ENCODE measurements around the gene AGGF1.
"Not testable (repeated sequence)": the region's sequence is repeated elsewhere in the genome, so short reads cannot be mapped to it uniquely, and the experiment has no call there.

AGGF1 gene

GRCh38 chr5:77030097-77031071, at the start of gene AGGF1:
Gene AGGF1 (plus strand): TSS chr5:77030404. CDS start chr5:77030767, 363 bp downstream.
- peak; percentile 90 for DNase-seq (ENCODE audit: low spot score)

GRCh38 chr5:76980518-76981144, 49.6 kb upstream of the AGGF1 start:
- DNase-seq (ENCODE audit: low spot score) = no peak

- no peak for DNase-seq (ENCODE audit: low spot score)
Measured at GRCh38 chr5:76982450-76982849, 47.8 kb upstream of the AGGF1 start.

GRCh38 chr5:76983468-76983867, 46.7 kb upstream of the AGGF1 start:
- peak; percentile 86 for DNase-seq (ENCODE audit: low spot score)

GRCh38 chr5:76986825-76987526, 43.2 kb upstream of the AGGF1 start:
- no peak for DNase-seq (ENCODE audit: low spot score)

GRCh38 chr5:76990899-76991459, 39.2 kb upstream of the AGGF1 start:
- DNase-seq (ENCODE audit: low spot score) = no peak

- not testable (repeated sequence) for DNase-seq (ENCODE audit: low spot score)
Measured at GRCh38 chr5:76993436-76993835, 36.8 kb upstream of the AGGF1 start.

GRCh38 chr5:76994337-76994736, 35.9 kb upstream of the AGGF1 start:
- no peak for DNase-seq (ENCODE audit: low spot score)

GRCh38 chr5:76998251-76998650, 32.0 kb upstream of the AGGF1 start:
- DNase-seq (ENCODE audit: low spot score) = not testable (repeated sequence)

GRCh38 chr5:76999451-76999850, 30.8 kb upstream of the AGGF1 start:
- no peak for DNase-seq (ENCODE audit: low spot score)

- no peak for DNase-seq (ENCODE audit: low spot score)
Measured at GRCh38 chr5:77003246-77003645, 27.0 kb upstream of the AGGF1 start.

- no peak for DNase-seq (ENCODE audit: low spot score)
Measured at GRCh38 chr5:77006124-77006523, 24.1 kb upstream of the AGGF1 start.

GRCh38 chr5:77008413-77008812, 21.8 kb upstream of the AGGF1 start:
- DNase-seq (ENCODE audit: low spot score) = no peak

- no peak for DNase-seq (ENCODE audit: low spot score)
Measured at GRCh38 chr5:77010243-77010642, 20.0 kb upstream of the AGGF1 start.

- no peak for DNase-seq (ENCODE audit: low spot score)
Measured at GRCh38 chr5:77011498-77011897, 18.7 kb upstream of the AGGF1 start.

- no peak for DNase-seq (ENCODE audit: low spot score)
Measured at GRCh38 chr5:77012601-77013000, 17.6 kb upstream of the AGGF1 start.

GRCh38 chr5:77015938-77016569, 14.2 kb upstream of the AGGF1 start:
- DNase-seq (ENCODE audit: low spot score) = peak; percentile 78

- DNase-seq (ENCODE audit: low spot score) = no peak
Measured at GRCh38 chr5:77016962-77017361, 13.2 kb upstream of the AGGF1 start.

GRCh38 chr5:77017668-77018067, 12.5 kb upstream of the AGGF1 start:
- DNase-seq (ENCODE audit: low spot score) = no peak

GRCh38 chr5:77022511-77023417, 7.4 kb upstream of the AGGF1 start:
- DNase-seq (ENCODE audit: low spot score) = no peak

- no peak for DNase-seq (ENCODE audit: low spot score)
Measured at GRCh38 chr5:77024490-77024889, 5.7 kb upstream of the AGGF1 start.

Measured in globus pallidus (tissue), 1 donor.